GM21367 (cell line): ENCODE data around the gene KLHL40.

ENCODE experiments used
- ATAC-seq: cut with Tn5 transposase; IDR thresholded peaks from one replicate; pipeline ENCODE4 v1.9.1; 2021; ENCODE audit not compliant: unreplicated experiment

KLHL40 gene

GRCh38 chr3:42735615-42736014 lies 50.3 kb downstream of the KLHL40 start:
- ATAC-seq, result no peak

- ATAC-seq, result no peak
Measured at GRCh38 chr3:42736081-42736480, 50.7 kb downstream of the KLHL40 start.

GRCh38 chr3:42736531-42736930 lies 51.2 kb downstream of the KLHL40 start:
- no peak for ATAC-seq

GRCh38 chr3:42739401-42740158 lies 54.2 kb downstream of the KLHL40 start:
- no peak for ATAC-seq

- ATAC-seq, result no peak
Measured at GRCh38 chr3:42741796-42742195, 56.5 kb downstream of the KLHL40 start.
